Natural killer cell (primary cell): Measurements from ENCODE around the gene TOMM40L. TPM values are rescaled to one million over a fixed set of nuclear protein-coding genes. Genes with fewer than 3 reads are reported as not detected.
"Not testable (repeated sequence)": the region's sequence is repeated elsewhere in the genome, so short reads cannot be mapped to it uniquely, and the experiment has no call there.

Experiments used
- ATAC-seq, 3 donors: fragments of 150-1000 bp in 2 of 3; fragments of 200-7000 bp in 1 of 3; cut with Tn5 transposase; 1 replicate in 1 of 3; 2 replicates in 2 of 3; pipeline ENCODE4 v1.10.0; 2021; ENCODE audit warnings: mild to moderate bottlenecking in 2 of 3, moderate library complexity in 2 of 3
- DNase-seq, 2 donors: peaks; one replicate each; pipeline versions ENCODE4 v3.0.0 to v3.0.0-alpha.2; 2013 to 2021; ENCODE audit warnings: mixed read lengths in 1 of 2
- H3K27ac ChIP-seq: one replicate; pipeline ENCODE4 v1.5.1; 2013; ENCODE audit warnings: mild to moderate bottlenecking, low read length
- H3K27me3 ChIP-seq: one replicate; pipeline ENCODE4 v1.6.1; 2013; ENCODE audit warnings: low read length; ENCODE audit not compliant: control insufficient read depth, insufficient read depth
- H3K36me3 ChIP-seq: one replicate; pipeline ENCODE4 v1.6.1; 2013; ENCODE audit warnings: low read length; ENCODE audit not compliant: control insufficient read depth, insufficient read depth
- H3K4me1 ChIP-seq: one replicate; pipeline ENCODE4 v1.6.1; 2013; ENCODE audit warnings: low read length; ENCODE audit not compliant: control insufficient read depth, insufficient read depth
- H3K4me3 ChIP-seq: one replicate; pipeline ENCODE4 v1.5.1; 2013; ENCODE audit warnings: low read length
- H3K9me3 ChIP-seq: one replicate; pipeline ENCODE4 v1.6.1; 2013; ENCODE audit warnings: low read length; ENCODE audit not compliant: control insufficient read depth, insufficient read depth
- H3K27ac Mint-ChIP-seq, 2 donors: one replicate each; pipeline ENCODE4 v1.8.0; 2022; ENCODE audit warnings: mild to moderate bottlenecking in 2 of 2, mixed read lengths in 2 of 2, moderate library complexity in 1 of 2
- H3K27me3 Mint-ChIP-seq, 2 donors: one replicate each; pipeline ENCODE4 v1.8.0; 2022; ENCODE audit warnings: low read depth in 2 of 2, mixed read lengths in 2 of 2
- H3K36me3 Mint-ChIP-seq: one replicate; pipeline ENCODE4 v1.8.0; 2022; ENCODE audit warnings: mixed read lengths
- H3K4me1 Mint-ChIP-seq, 2 donors: one replicate each; pipeline ENCODE4 v1.8.0; 2022; ENCODE audit warnings: mixed read lengths in 2 of 2
- H3K4me3 Mint-ChIP-seq: one replicate; pipeline ENCODE4 v1.8.0; 2022; ENCODE audit warnings: mild to moderate bottlenecking, moderate library complexity, mixed read lengths
- H3K9me3 Mint-ChIP-seq, 2 donors: one replicate each; pipeline ENCODE4 v1.8.0; 2022; ENCODE audit warnings: mixed read lengths in 2 of 2
- CTCF ChIP-seq: fragments of 200-600 bp; IDR thresholded peaks from one replicate; pipeline ENCODE4 v1.8.0; 2022; ENCODE audit warnings: antibody characterized with exemption
- WGBS: methylation state at CpG from one replicate; pipeline ENCODE4 v1.1.7; 2013; ENCODE audit warnings: missing lambda C conversion rate; ENCODE audit not compliant: insufficient coverage; 5-methylcytosine and 5-hydroxymethylcytosine counted together
- intact Hi-C: fragments of 100-400 bp; cut with micrococcal nuclease; formaldehyde crosslinking; loops from one replicate; pipeline ENCODE4 v1.14.2; 2022
- total RNA-seq, 4 donors: library from RNA; stranded (reverse); fragments of 120-200 nt in 1 of 4; gene quantifications; one replicate each; pipeline versions ENCODE4 v1.2.3 to v1.2.4, GENCODE V29; 2013 to 2022

TOMM40L gene
- total RNA-seq, 3 donors from 2014 or later (not counting 1 experiment from before 2014, with no cell fraction given) = 16.6 to 23.6 (median 22.8) TPM

GRCh38 chr1:161250829-161251228, 25.0 kb downstream of the TOMM40L start:
- Mint-ChIP-seq H3K36me3 (no peaks in the 10 kb centered on the region), H3K4me1 (no peaks in the 10 kb centered on the region), H3K4me3 (no peak overlapping the region), H3K27ac (no peak overlapping the region), H3K9me3 (peaks cover 0 to 3% of the 10 kb centered on the region in 2 donors), H3K27me3 (peaks cover 7 to 13% of the 10 kb centered on the region in 2 donors)
- Histone ChIP-seq H3K9me3 (no peaks in the 10 kb centered on the region), H3K4me3 (no peak overlapping the region), H3K27ac (no peak overlapping the region), H3K4me1 (no peaks in the 10 kb centered on the region), H3K36me3 (no peaks in the 10 kb centered on the region), H3K27me3 (no peaks in the 10 kb centered on the region)
- intact Hi-C loops = no loop called here
- no peak for TF ChIP-seq CTCF
- DNase-seq (no peak), ATAC-seq (no peak)
- WGBS = 88% methylated on average over 7 of the region's 7 CpGs

GRCh38 chr1:161251579-161251978, 25.7 kb downstream of the TOMM40L start:
- H3K27me3 ChIP-seq = no peaks in the 10 kb centered on the region
- no peak for TF ChIP-seq CTCF
- H3K4me1 Mint-ChIP-seq = no peaks in the 10 kb centered on the region
- intact Hi-C loops = no loop called here
- peaks cover 7 to 13% of the 10 kb centered on the region in 2 donors for H3K27me3 Mint-ChIP-seq
- no peak for DNase-seq
- H3K27ac Mint-ChIP-seq = no peak overlapping the region
- no peak for ATAC-seq
- peaks cover under 1% of the 10 kb centered on the region for H3K9me3 ChIP-seq
- no peak overlapping the region for H3K4me3 ChIP-seq
- peaks cover 0 to 3% of the 10 kb centered on the region in 2 donors for H3K9me3 Mint-ChIP-seq
- no peak overlapping the region for H3K27ac ChIP-seq
- no peaks in the 10 kb centered on the region for H3K36me3 ChIP-seq
- no peaks in the 10 kb centered on the region for H3K4me1 ChIP-seq
- 96% methylated on average over 8 of the region's 8 CpGs for WGBS
- H3K36me3 Mint-ChIP-seq = no peaks in the 10 kb centered on the region
- H3K4me3 Mint-ChIP-seq = no peak overlapping the region

- intact Hi-C loops, H3K36me3 ChIP-seq, H3K27ac Mint-ChIP-seq, H3K4me3 ChIP-seq, H3K9me3 Mint-ChIP-seq, ATAC-seq, DNase-seq, H3K27ac ChIP-seq, H3K4me3 Mint-ChIP-seq: not testable (repeated sequence)
- Mint-ChIP-seq H3K4me1 (peaks cover 12 to 15% of the 10 kb centered on the region in 2 donors), H3K27me3 (peaks cover 33 to 44% of the 10 kb centered on the region in 2 donors), H3K36me3 (peaks cover 17% of the 10 kb centered on the region)
- Histone ChIP-seq H3K27me3 (peaks cover 15% of the 10 kb centered on the region), H3K4me1 (peaks cover 13% of the 10 kb centered on the region), H3K9me3 (peaks cover 13% of the 10 kb centered on the region)
- 80% methylated on average over 3 of the region's 5 CpGs for WGBS
Measured at GRCh38 chr1:161255302-161255701, 29.4 kb downstream of the TOMM40L start.

- H3K9me3 ChIP-seq = peaks cover 13% of the 10 kb centered on the region
- H3K4me3 Mint-ChIP-seq, DNase-seq, H3K4me3 ChIP-seq, intact Hi-C loops, H3K36me3 ChIP-seq, H3K27ac ChIP-seq, H3K9me3 Mint-ChIP-seq, ATAC-seq, H3K27ac Mint-ChIP-seq: not testable (repeated sequence)
- 97% methylated on average over 3 of the region's 4 CpGs for WGBS
- peaks cover 12 to 15% of the 10 kb centered on the region in 2 donors for H3K4me1 Mint-ChIP-seq
- peaks cover 39 to 47% of the 10 kb centered on the region in 2 donors for H3K27me3 Mint-ChIP-seq
- peaks cover 17% of the 10 kb centered on the region for H3K36me3 Mint-ChIP-seq
- peaks cover 19% of the 10 kb centered on the region for H3K27me3 ChIP-seq
- H3K4me1 ChIP-seq = peaks cover 13% of the 10 kb centered on the region
Measured at GRCh38 chr1:161255955-161256520, 30.2 kb downstream of the TOMM40L start.

- 96% methylated on average over 5 of the region's 5 CpGs for WGBS
- H3K27ac Mint-ChIP-seq, H3K4me3 Mint-ChIP-seq, H3K9me3 Mint-ChIP-seq, H3K36me3 ChIP-seq, intact Hi-C loops, H3K4me3 ChIP-seq, H3K27ac ChIP-seq, ATAC-seq: not testable (repeated sequence)
- H3K27me3 Mint-ChIP-seq = peaks cover 48 to 55% of the 10 kb centered on the region in 2 donors
- Histone ChIP-seq H3K4me1 (peaks cover 13% of the 10 kb centered on the region), H3K27me3 (peaks cover 21% of the 10 kb centered on the region), H3K9me3 (peaks cover 13% of the 10 kb centered on the region)
- H3K36me3 Mint-ChIP-seq = peaks cover 17% of the 10 kb centered on the region
- peak in 1 of 2 donors; percentile 25 for DNase-seq
- H3K4me1 Mint-ChIP-seq = peaks cover 12 to 15% of the 10 kb centered on the region in 2 donors
Measured at GRCh38 chr1:161257109-161257508, 31.2 kb downstream of the TOMM40L start.
